GM12875 (cell line): Measurements from ENCODE around the gene AGBL3.

Experiments
- H3K4me3 ChIP-seq: one replicate; pipeline ENCODE4 v1.5.1; 2011; ENCODE audit warnings: low read depth, low read length, control low read depth
- TF ChIP-seq, protein P1 (sequence below): IDR thresholded peaks from 2 replicates; pipeline ENCODE4 v1.5.1; 2011; ENCODE audit warnings: low read depth, mild to moderate bottlenecking, control low read depth, inconsistent platforms, low read length, moderate library complexity, borderline replicate concordance; ENCODE audit not compliant: insufficient read depth

Gene AGBL3

DNA sequence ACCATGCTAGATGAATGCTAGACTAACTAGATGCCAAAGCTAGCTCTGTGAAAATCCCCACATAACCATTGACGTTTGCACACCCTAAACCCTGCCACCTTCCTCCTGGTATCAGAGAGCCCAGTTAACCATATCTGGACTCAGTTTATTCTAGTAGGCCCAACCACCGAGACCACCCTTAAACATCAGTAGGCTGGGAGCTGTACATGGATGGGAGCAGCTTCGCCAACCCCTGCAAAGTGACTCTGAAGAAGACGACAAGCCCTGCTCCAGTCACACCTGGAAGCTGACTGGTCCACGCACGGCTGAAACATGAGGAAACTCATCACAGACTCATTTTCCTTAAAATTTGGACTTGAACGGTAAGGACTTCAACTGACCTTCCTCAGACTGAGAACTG, 188.6 kb downstream of the AGBL3 start:
- no peak overlapping the region for H3K4me3 ChIP-seq
- TF ChIP-seq, protein P1, sequence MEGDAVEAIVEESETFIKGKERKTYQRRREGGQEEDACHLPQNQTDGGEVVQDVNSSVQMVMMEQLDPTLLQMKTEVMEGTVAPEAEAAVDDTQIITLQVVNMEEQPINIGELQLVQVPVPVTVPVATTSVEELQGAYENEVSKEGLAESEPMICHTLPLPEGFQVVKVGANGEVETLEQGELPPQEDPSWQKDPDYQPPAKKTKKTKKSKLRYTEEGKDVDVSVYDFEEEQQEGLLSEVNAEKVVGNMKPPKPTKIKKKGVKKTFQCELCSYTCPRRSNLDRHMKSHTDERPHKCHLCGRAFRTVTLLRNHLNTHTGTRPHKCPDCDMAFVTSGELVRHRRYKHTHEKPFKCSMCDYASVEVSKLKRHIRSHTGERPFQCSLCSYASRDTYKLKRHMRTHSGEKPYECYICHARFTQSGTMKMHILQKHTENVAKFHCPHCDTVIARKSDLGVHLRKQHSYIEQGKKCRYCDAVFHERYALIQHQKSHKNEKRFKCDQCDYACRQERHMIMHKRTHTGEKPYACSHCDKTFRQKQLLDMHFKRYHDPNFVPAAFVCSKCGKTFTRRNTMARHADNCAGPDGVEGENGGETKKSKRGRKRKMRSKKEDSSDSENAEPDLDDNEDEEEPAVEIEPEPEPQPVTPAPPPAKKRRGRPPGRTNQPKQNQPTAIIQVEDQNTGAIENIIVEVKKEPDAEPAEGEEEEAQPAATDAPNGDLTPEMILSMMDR: no peak

DNA sequence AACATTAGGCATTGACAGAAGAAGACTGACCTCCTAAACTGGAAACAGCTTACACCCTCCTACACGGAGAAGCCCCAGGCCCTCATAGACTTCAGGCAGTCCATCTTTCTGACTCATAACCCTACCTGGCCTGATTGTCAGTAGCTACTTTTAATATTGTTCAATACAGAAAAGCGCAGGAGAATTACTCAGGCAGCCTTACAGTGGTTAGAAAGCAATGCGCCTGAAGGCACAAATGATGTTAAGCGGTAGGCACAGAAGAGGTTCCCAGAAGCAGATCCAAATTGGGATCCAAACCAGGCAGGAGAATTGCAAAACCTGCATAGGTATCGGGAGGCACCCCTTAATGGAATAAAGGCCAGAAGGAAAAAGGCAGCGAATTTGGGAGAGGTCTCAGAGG, 189.6 kb downstream of the AGBL3 start:
- TF ChIP-seq, protein P1: no peak
- H3K4me3 ChIP-seq: no peak overlapping the region

DNA sequence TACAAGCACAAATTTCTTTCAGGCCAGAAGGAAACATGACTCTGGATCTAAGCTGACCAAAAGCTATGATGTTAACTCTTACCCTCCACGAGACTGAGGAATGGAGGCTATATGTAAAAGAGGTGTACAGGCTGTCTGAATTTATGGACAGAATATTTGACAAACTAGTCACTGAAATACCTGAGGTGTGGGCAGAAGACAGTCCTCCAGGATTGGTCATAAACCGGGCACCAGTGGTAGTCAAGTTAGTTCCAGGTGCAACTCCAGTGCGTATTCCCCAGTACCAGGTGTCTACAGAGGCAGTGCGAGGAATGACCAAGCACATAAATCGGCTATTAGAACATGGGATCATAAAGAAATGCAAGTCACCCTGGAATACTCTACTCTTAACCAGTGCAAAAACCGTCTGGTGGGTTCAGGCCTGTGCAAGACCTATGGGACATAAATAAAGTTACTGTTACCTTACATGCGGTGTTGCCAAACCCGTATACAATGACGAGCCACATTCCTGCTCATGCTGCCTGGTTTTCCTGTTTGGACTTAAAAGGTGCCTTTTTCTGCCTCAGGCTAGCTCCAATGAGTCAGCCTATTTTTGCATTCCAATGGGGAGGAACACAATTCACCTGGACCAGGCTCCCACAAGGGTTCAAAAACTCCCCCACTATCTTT, 190.9 kb downstream of the AGBL3 start:
- TF ChIP-seq, protein P1: no peak
- H3K4me3 ChIP-seq: no peak overlapping the region

GRCh38 chr7:135178364-135178763, 192.1 kb downstream of the AGBL3 start:
- TF ChIP-seq, protein P1: no peak
- H3K4me3 ChIP-seq: no peak overlapping the region

- TF ChIP-seq, protein P1: no peak
- H3K4me3 ChIP-seq: no peak overlapping the region
Observed at GRCh38 chr7:135179321-135179925, 193.1 kb downstream of the AGBL3 start.

GRCh38 chr7:135180122-135180521, 193.8 kb downstream of the AGBL3 start:
- TF ChIP-seq, protein P1: no peak
- no peak overlapping the region for H3K4me3 ChIP-seq
